T-cell (primary cell): ENCODE data around the gene UQCC3. TPM values are rescaled to one million over a fixed set of nuclear protein-coding genes. Genes with fewer than 3 reads are reported as not detected.
"Not testable (repeated sequence)": the region's sequence is repeated elsewhere in the genome, so short reads cannot be mapped to it uniquely, and the experiment has no call there.

Experiments used
- ATAC-seq, 4 experiments: fragments of 200-7000 bp in 3 of 4; fragments of 150-1000 bp in 1 of 4; cut with Tn5 transposase; replicated peaks in 1 of 4; 1 replicate in 3 of 4; 2 replicates in 1 of 4; pipeline ENCODE4 v1.10.0; 2021; ENCODE audit warnings: moderate library complexity in 3 of 4, mild to moderate bottlenecking in 2 of 4, moderate number of reproducible peaks in 1 of 4
- CTCF ChIA-PET, 2 donors: fragments of 300-600 bp; sonication (Branson Sonifier 250); formaldehyde crosslinking; loops; one replicate each; lab custom pipeline; 2022; ENCODE audit warnings: antibody characterized with exemption in 2 of 2; lab: Charles Lee
- POLR2A ChIA-PET, 2 donors: fragments of 300-600 bp; sonication (Branson Sonifier 250); formaldehyde crosslinking; loops; one replicate each; lab custom pipeline; 2022; ENCODE audit warnings: antibody characterized with exemption in 2 of 2; lab: Charles Lee
- DNase-seq, 35 experiments: peaks; one replicate each; pipeline versions ENCODE4 v3.0.0 to v3.0.0-alpha.2; 2013 to 2023
- H3K27ac ChIP-seq: one replicate; pipeline ENCODE4 v1.5.1; 2013; ENCODE audit warnings: low read length
- H3K27me3 ChIP-seq, 2 experiments: replicated peaks in 1 of 2; 1 replicate in 1 of 2; 2 replicates in 1 of 2; pipeline versions ENCODE4 v1.6.1 to v1.7.0; 2013; ENCODE audit warnings: low read length in 1 of 2, mixed read lengths in 1 of 2; ENCODE audit not compliant: control insufficient read depth in 2 of 2, insufficient read depth in 2 of 2; ENCODE audit errors: extremely low read depth in 1 of 2
- H3K36me3 ChIP-seq, 2 donors: 1 replicate in 1 of 2; 2 replicates in 1 of 2; pipeline versions ENCODE4 v1.6.1 to v1.7.0; 2013; ENCODE audit warnings: low read length in 1 of 2; ENCODE audit not compliant: control insufficient read depth in 2 of 2, insufficient read depth in 1 of 2; ENCODE audit errors: extremely low read depth in 1 of 2
- H3K4me1 ChIP-seq, 2 experiments: 1 replicate in 1 of 2; 2 replicates in 1 of 2; pipeline versions ENCODE4 v1.6.1 to v1.7.0; 2013; ENCODE audit warnings: low read length in 2 of 2, mixed read lengths in 1 of 2; ENCODE audit not compliant: insufficient read depth in 2 of 2, control insufficient read depth in 1 of 2; ENCODE audit errors: extremely low read depth in 1 of 2
- H3K4me3 ChIP-seq, 2 donors: 1 replicate in 1 of 2; 2 replicates in 1 of 2; pipeline versions ENCODE4 v1.5.1 to v1.7.0; 2013; ENCODE audit warnings: mild to moderate bottlenecking in 2 of 2, low read length in 1 of 2, moderate library complexity in 1 of 2; ENCODE audit not compliant: control insufficient read depth in 1 of 2; ENCODE audit errors: extremely low read depth in 1 of 2
- H3K9me3 ChIP-seq: 2 replicates; pipeline ENCODE4 v1.7.0; 2013
- H3K27ac Mint-ChIP-seq, 2 donors: one replicate each; pipeline ENCODE4 v1.8.0; 2020 to 2021; ENCODE audit warnings: mild to moderate bottlenecking in 2 of 2, mixed read lengths in 2 of 2
- H3K27me3 Mint-ChIP-seq, 2 donors: one replicate each; pipeline ENCODE4 v1.8.0; 2021 to 2022; ENCODE audit warnings: mixed read lengths in 2 of 2
- H3K36me3 Mint-ChIP-seq: one replicate; pipeline ENCODE4 v1.8.0; 2021; ENCODE audit warnings: mixed read lengths
- H3K4me1 Mint-ChIP-seq, 3 donors: one replicate each; pipeline ENCODE4 v1.8.0; 2020 to 2022; ENCODE audit warnings: mixed read lengths in 3 of 3, mild to moderate bottlenecking in 1 of 3
- H3K4me3 Mint-ChIP-seq, 3 donors: one replicate each; pipeline ENCODE4 v1.8.0; 2020 to 2022; ENCODE audit warnings: mild to moderate bottlenecking in 3 of 3, mixed read lengths in 3 of 3, moderate library complexity in 3 of 3
- H3K9me3 Mint-ChIP-seq, 3 donors: one replicate each; pipeline ENCODE4 v1.8.0; 2020 to 2022; ENCODE audit warnings: mixed read lengths in 3 of 3
- WGBS: methylation state at CpG from one replicate; pipeline ENCODE4 v1.1.5; 2013; ENCODE audit warnings: missing lambda C conversion rate; ENCODE audit not compliant: insufficient coverage; 5-methylcytosine and 5-hydroxymethylcytosine counted together
- total RNA-seq, 35 experiments: library from RNA in 6 of 35; stranded (reverse) in 6 of 35; fragments of 120-200 nt in 1 of 35; gene quantifications; one replicate each; pipeline versions ENCODE4 v1.2.1 to v1.2.4 and lab custom pipeline; 2013 to 2026

UQCC3 gene
- total RNA-seq, 5 donors from 2014 or later (not counting 1 experiment from before 2014, with no cell fraction given) = 2.7 to 9.3 (median 8.1) TPM

- Mint-ChIP-seq H3K27ac (peak overlapping the region; percentile 11 to 23), H3K9me3 (no peaks in the 10 kb centered on the region), H3K4me3 (no peak overlapping the region), H3K4me1 (peaks cover 5 to 7% (median 5%) of the 10 kb centered on the region in 3 donors), H3K36me3 (peaks cover 20% of the 10 kb centered on the region), H3K27me3 (no peaks in the 10 kb centered on the region)
- CTCF ChIA-PET = interaction anchor here (0.6 to 2.4 kb wide), 13 partner anchors 11 to 270 kb away, joined by 3 to 24 read pairs (median 4); partner anchors contain the start of genes B3GAT3 (in 1 of the 2), TUT1 (in 1 of the 2) and UQCC3 (in 1 of the 2)
- Histone ChIP-seq H3K9me3 (no peaks in the 10 kb centered on the region), H3K27ac (no peak overlapping the region), H3K4me3 (no peak overlapping the region), H3K36me3 (peaks cover 18 to 26% of the 10 kb centered on the region in 2 donors), H3K4me1 (peaks cover 0 to 8% of the 10 kb centered on the region in 2 experiments), H3K27me3 (no peaks in the 10 kb centered on the region)
- POLR2A ChIA-PET = interaction anchor here (0.5 to 0.6 kb wide), 2 partner anchors 30 to 135 kb away, joined by 3 to 5 read pairs; no protein-coding TSS in a partner anchor
- DNase-seq (peak; percentile 45 to 90 (median 70)), ATAC-seq (peak; percentile 68 to 91 (median 88))
- WGBS = 50% methylated on average over 9 of the region's 14 CpGs
Observed at GRCh38 chr11:62694455-62695167, 23.1 kb downstream of the UQCC3 start.

DNA sequence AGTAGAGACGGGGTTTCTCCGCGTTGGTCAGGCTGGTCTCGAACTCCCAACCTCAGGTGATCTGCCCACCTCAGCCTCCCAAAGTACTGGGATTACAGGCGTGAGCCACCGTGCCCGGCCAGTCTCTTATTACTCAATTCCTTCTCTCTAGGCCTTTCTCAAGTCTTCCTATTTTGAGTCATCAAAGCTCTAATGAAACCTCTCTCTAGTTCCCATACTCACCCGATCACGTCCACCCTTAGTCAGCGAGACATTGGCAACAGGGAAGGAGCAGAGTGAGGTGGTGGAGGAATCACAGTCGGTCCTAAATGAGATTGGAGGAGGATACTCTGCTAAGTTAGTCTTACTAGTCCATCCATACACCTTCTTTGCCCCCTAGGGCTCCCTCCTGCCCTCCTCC lies 30.8 kb downstream of the UQCC3 start:
- no peaks in the 10 kb centered on the region for H3K9me3 ChIP-seq
- H3K27me3 Mint-ChIP-seq = no peaks in the 10 kb centered on the region
- peaks cover 4% of the 10 kb centered on the region for H3K36me3 Mint-ChIP-seq
- peaks cover 0 to 6% of the 10 kb centered on the region in 2 donors for H3K36me3 ChIP-seq
- H3K27ac Mint-ChIP-seq = no peak overlapping the region
- ChIA-PET POLR2A (interaction anchor here in 1 of 2 donors (0.6 kb wide), 1 partner anchor 162 kb away, joined by 3 read pairs; no protein-coding TSS in a partner anchor), CTCF (interaction anchor here (0.6 to 0.7 kb wide), 3 partner anchors 22 to 84 kb away, joined by 3 to 4 read pairs (median 3); no protein-coding TSS in a partner anchor)
- no peak for ATAC-seq
- DNase-seq = no peak
- H3K9me3 Mint-ChIP-seq = no peaks in the 10 kb centered on the region
- no peak overlapping the region for H3K4me3 Mint-ChIP-seq
- peaks cover 8 to 20% of the 10 kb centered on the region in 2 experiments for H3K4me1 ChIP-seq
- no CpG with 5 or more reads among the region's 11 CpGs for WGBS
- H3K27me3 ChIP-seq = no peaks in the 10 kb centered on the region
- H3K27ac ChIP-seq = no peak overlapping the region
- no peak overlapping the region for H3K4me3 ChIP-seq
- peaks cover 16 to 19% (median 17%) of the 10 kb centered on the region in 3 donors for H3K4me1 Mint-ChIP-seq

GRCh38 chr11:62703921-62704320 lies 32.4 kb downstream of the UQCC3 start:
- not testable (repeated sequence) for H3K36me3 Mint-ChIP-seq, H3K27me3 Mint-ChIP-seq, H3K27ac ChIP-seq, H3K4me3 Mint-ChIP-seq, ATAC-seq, H3K27ac Mint-ChIP-seq, H3K4me3 ChIP-seq, H3K36me3 ChIP-seq, H3K9me3 ChIP-seq, DNase-seq, H3K9me3 Mint-ChIP-seq, H3K27me3 ChIP-seq
- H3K4me1 ChIP-seq = peaks cover 16 to 37% of the 10 kb centered on the region in 2 experiments
- CTCF ChIA-PET = interaction anchor here (0.7 kb wide), 2 partner anchors 28 to 294 kb away, joined by 6 to 7 read pairs; no protein-coding TSS in a partner anchor
- WGBS = 100% methylated on average over 3 of the region's 4 CpGs
- POLR2A ChIA-PET = interaction anchor here in 1 of 2 donors (0.7 kb wide), 1 partner anchor 38 kb away, joined by 16 read pairs; no protein-coding TSS in a partner anchor
- peaks cover 27 to 35% (median 34%) of the 10 kb centered on the region in 3 donors for H3K4me1 Mint-ChIP-seq

DNA sequence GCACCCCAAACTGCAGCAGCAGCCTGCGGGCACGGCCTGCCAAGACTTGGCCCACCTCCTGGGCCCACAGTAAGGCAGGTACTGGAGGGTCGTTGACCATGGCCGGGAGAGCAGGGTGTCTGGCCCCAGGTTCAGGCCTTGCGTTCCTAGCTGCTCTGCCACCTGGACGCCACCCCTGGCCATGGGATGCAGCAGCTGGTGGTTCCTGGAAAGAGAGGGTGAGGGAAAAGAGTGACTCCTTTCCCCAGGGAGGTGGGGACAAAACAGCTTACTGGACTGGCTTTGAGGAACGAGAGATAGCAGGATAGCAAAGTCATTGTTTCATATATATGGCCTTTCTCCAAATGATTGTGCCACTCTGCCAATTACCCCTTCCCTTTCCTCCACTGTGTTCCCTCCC lies 33.9 kb downstream of the UQCC3 start:
- H3K36me3 Mint-ChIP-seq = peaks cover 7% of the 10 kb centered on the region
- peaks cover 0 to 6% of the 10 kb centered on the region in 2 donors for H3K36me3 ChIP-seq
- ATAC-seq = no peak
- POLR2A ChIA-PET = interaction anchor here in 1 of 2 donors (0.6 kb wide), 1 partner anchor 135 kb away, joined by 3 read pairs; no protein-coding TSS in a partner anchor
- H3K4me1 ChIP-seq = peaks cover 19 to 47% of the 10 kb centered on the region in 2 experiments
- H3K27me3 ChIP-seq = no peaks in the 10 kb centered on the region
- H3K9me3 Mint-ChIP-seq = no peaks in the 10 kb centered on the region
- peak overlapping the region; percentile 59 to 62 for H3K4me3 ChIP-seq
- CTCF ChIA-PET = interaction anchor here (0.7 to 2.3 kb wide), 5 partner anchors 11 to 113 kb away, joined by 3 to 10 read pairs (median 5); partner anchors contain the start of genes C11orf98 (in 1 of the 2), CSKMT (in 1 of the 2), TUT1 (in 1 of the 2) and ZBTB3 (in 1 of the 2)
- peak overlapping the region; percentile 82 to 84 for H3K27ac Mint-ChIP-seq
- H3K4me3 Mint-ChIP-seq = peak overlapping the region; percentile 85 to 97 (median 87)
- peaks cover 42 to 47% (median 45%) of the 10 kb centered on the region in 3 donors for H3K4me1 Mint-ChIP-seq
- WGBS = 96% methylated on average over 4 of the region's 7 CpGs
- peak overlapping the region; percentile 83 for H3K27ac ChIP-seq
- no peaks in the 10 kb centered on the region for H3K9me3 ChIP-seq
- H3K27me3 Mint-ChIP-seq = no peaks in the 10 kb centered on the region
- DNase-seq = no peak

DNA sequence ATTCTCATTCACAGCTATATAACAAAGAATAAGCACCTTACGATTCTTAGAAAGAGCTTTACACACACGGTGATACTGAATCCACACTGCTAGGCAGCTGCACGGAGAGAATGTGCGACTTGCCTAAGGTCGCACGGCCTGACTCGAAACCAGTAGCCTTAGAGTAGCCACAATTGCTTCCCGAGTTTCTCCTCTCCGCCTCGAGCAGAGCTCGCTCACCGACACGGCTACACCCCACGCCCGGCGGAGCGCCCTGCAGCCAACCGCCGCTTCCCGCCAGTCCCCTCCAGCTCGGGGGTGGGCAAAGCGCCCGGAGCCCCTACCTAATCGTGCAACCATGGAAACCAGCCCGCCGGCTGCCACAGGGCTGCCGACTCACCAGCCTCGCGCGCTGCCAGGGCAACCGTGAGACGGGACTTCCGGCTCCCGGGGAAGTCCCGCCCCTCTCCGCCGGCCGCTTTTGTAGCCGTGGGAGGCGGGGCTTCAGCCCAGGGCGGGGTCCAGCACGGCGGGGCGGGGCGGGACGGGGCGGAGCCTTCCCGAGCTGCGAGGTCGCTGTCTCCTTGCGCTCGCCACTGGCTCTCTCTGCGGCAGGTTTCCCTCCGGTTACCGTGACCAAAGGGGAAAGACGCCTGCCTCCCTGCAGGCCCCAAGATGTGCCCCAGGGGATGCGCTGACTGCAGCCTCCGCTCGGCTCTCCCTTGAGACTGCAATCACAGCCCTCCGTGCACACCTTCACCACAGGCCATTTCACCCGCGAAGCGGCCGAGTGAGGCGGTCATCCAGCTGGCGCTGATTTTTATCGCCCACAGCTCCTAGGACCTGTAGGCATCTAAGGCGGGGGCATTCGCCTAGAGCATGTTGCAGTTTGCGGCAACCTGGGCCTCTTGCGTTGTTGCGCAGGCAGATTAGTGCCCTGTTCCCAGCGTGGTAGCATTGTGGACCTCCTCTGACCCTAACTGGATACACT lies 34.7 kb downstream of the UQCC3 start:
- peaks cover 43 to 51% (median 47%) of the 10 kb centered on the region in 3 donors for H3K4me1 Mint-ChIP-seq
- H3K36me3 Mint-ChIP-seq = peaks cover 8% of the 10 kb centered on the region
- peak; percentile 82 to 96 (median 91) for DNase-seq
- Histone ChIP-seq H3K36me3 (peaks cover 0 to 7% of the 10 kb centered on the region in 2 donors), H3K4me1 (peaks cover 19 to 48% of the 10 kb centered on the region in 2 experiments), H3K27me3 (no peaks in the 10 kb centered on the region), H3K4me3 (peak overlapping the region; percentile 59 to 62), H3K27ac (peak overlapping the region; percentile 83), H3K9me3 (no peaks in the 10 kb centered on the region)
- H3K27ac Mint-ChIP-seq = peak overlapping the region; percentile 82 to 84
- no peaks in the 10 kb centered on the region for H3K27me3 Mint-ChIP-seq
- CTCF ChIA-PET = interaction anchor here (0.5 to 2.3 kb wide), 6 partner anchors 11 to 154 kb away, joined by 3 to 10 read pairs (median 4); partner anchors contain the start of genes C11orf98 (in 1 of the 2), CSKMT (in 1 of the 2), TUT1 (in 1 of the 2) and ZBTB3 (in 1 of the 2)
- 10% methylated on average over 71 of the region's 73 CpGs for WGBS
- peak overlapping the region; percentile 85 to 97 (median 87) for H3K4me3 Mint-ChIP-seq
- no peaks in the 10 kb centered on the region for H3K9me3 Mint-ChIP-seq
- POLR2A ChIA-PET = interaction anchor here (0.5 to 1.4 kb wide), 7 partner anchors 10 to 151 kb away, joined by 3 to 7 read pairs (median 4); partner anchors contain the start of gene ZBTB3 (in 1 of the 2)
- ATAC-seq = peak; percentile 69 to 75 (median 73)
